Keratinocyte (primary cell): ENCODE results near the gene UMODL1. TPM values are rescaled to one million over a fixed set of nuclear protein-coding genes. Genes with fewer than 3 reads are reported as not detected.

ENCODE experiments used
- DNase-seq: peaks from one replicate; pipeline ENCODE4 v3.0.0-alpha.2; 2011; ENCODE audit warnings: low read depth, missing footprints, low spot score
- FAIRE-seq: peaks from 2 replicates; lab custom pipeline; 2011; peaks lifted over from hg19 to GRCh38; lab: Jason Lieb, UNC
- H2AFZ ChIP-seq: 2 replicates; pipeline ENCODE4 v1.6.0; 2012; ENCODE audit warnings: low read length, control low read depth, inconsistent platforms; ENCODE audit not compliant: control insufficient read depth
- H3K27ac ChIP-seq: 2 replicates; pipeline ENCODE4 v1.5.1; 2011; ENCODE audit warnings: low read length; ENCODE audit not compliant: control insufficient read depth, insufficient read depth
- H3K27me3 ChIP-seq: 3 replicates; pipeline ENCODE4 v1.6.0; 2011; ENCODE audit warnings: low read length; ENCODE audit not compliant: control insufficient read depth, insufficient read depth; ENCODE audit errors: extremely low read depth
- H3K36me3 ChIP-seq, 2 experiments: 2 replicates in 1 of 2; 3 replicates in 1 of 2; pipeline ENCODE4 v1.5.1; 2011; ENCODE audit warnings: low read length in 2 of 2, mild to moderate bottlenecking in 1 of 2; ENCODE audit not compliant: control insufficient read depth in 2 of 2, insufficient read depth in 2 of 2; ENCODE audit errors: extremely low read depth in 1 of 2
- H3K4me1 ChIP-seq: 3 replicates; pipeline ENCODE4 v1.5.1; 2011; ENCODE audit warnings: low read length; ENCODE audit not compliant: control insufficient read depth, insufficient read depth; ENCODE audit errors: extremely low read depth
- H3K4me2 ChIP-seq: 3 replicates; pipeline ENCODE4 v1.6.0; 2011; ENCODE audit warnings: low read depth, low read length; ENCODE audit not compliant: control insufficient read depth, insufficient read depth; ENCODE audit errors: extremely low read depth
- H3K4me3 ChIP-seq, 3 experiments: fragments of 200-600 bp in 1 of 3; sonication (generic) in 1 of 3; 2 replicates in 2 of 3; 3 replicates in 1 of 3; pipeline ENCODE4 v1.5.1; 2011 to 2016; ENCODE audit warnings: low read length in 3 of 3, mild to moderate bottlenecking in 3 of 3, control low read depth in 2 of 3, inconsistent platforms in 1 of 3, low read depth in 1 of 3, mixed read lengths in 1 of 3, mixed run types in 1 of 3, moderate library complexity in 1 of 3; ENCODE audit not compliant: control insufficient read depth in 2 of 3, insufficient read depth in 2 of 3; ENCODE audit errors: extremely low read depth in 1 of 3
- H3K79me2 ChIP-seq: 2 replicates; pipeline ENCODE4 v1.6.0; 2012; ENCODE audit warnings: low read length; ENCODE audit not compliant: control insufficient read depth, insufficient read depth
- H3K9ac ChIP-seq: 3 replicates; pipeline ENCODE4 v1.6.0; 2011; ENCODE audit warnings: low read length; ENCODE audit not compliant: control insufficient read depth, insufficient read depth; ENCODE audit errors: extremely low read depth
- H3K9me1 ChIP-seq: 3 replicates; pipeline ENCODE4 v1.6.0; 2011; ENCODE audit warnings: low read length; ENCODE audit not compliant: control insufficient read depth, insufficient read depth; ENCODE audit errors: extremely low read depth
- H3K9me3 ChIP-seq: 2 replicates; pipeline ENCODE4 v1.5.1; 2012; ENCODE audit warnings: low read depth, low read length; ENCODE audit not compliant: control insufficient read depth
- H4K20me1 ChIP-seq: 3 replicates; pipeline ENCODE4 v1.6.0; 2011; ENCODE audit warnings: low read length; ENCODE audit not compliant: control insufficient read depth, insufficient read depth; ENCODE audit errors: extremely low read depth
- EZH2 ChIP-seq: IDR thresholded peaks from one replicate; pipeline ENCODE4 v1.6.1; 2012; ENCODE audit warnings: inconsistent platforms, mild to moderate bottlenecking, low read length, moderate library complexity
- dilution Hi-C: fragments of 300-500 bp; cut with MboI; formaldehyde crosslinking; loops from one replicate; pipeline ENCODE4 v1.7.0; 2020; ENCODE audit warnings: low sequenced_read_pairs; ENCODE audit not compliant: extremely low pct_ligation_motif_present
- polyA plus RNA-seq, 5 experiments: library from polyadenylated mRNA; depleted of rRNA in 3 of 5; stranded (reverse) in 3 of 5; stranded (forward) in 1 of 5; unstranded in 1 of 5; fragments of >200 nt; gene quantifications; 1 replicate in 1 of 5; 2 replicates in 3 of 5; 3 replicates in 1 of 5; pipeline versions ENCODE4 v1.2.1 to v1.2.3, GENCODE V29; 2011 to 2012; ENCODE audit warnings: missing spikeins in 2 of 5, low read depth in 1 of 5, low replicate concordance in 1 of 5
- TF ChIP-seq, protein P1 (sequence below), 3 experiments: IDR thresholded peaks in 1 of 3; conservative IDR thresholded peaks in 1 of 3; optimal IDR thresholded peaks in 1 of 3; 2 replicates in 2 of 3; 3 replicates in 1 of 3; pipeline versions ENCODE3 to v1.5.1; 2011; ENCODE audit warnings: low read length in 3 of 3, mild to moderate bottlenecking in 3 of 3, moderate library complexity in 2 of 3, control low read depth in 1 of 3, inconsistent platforms in 1 of 3; ENCODE audit not compliant: insufficient read depth in 2 of 3; ENCODE audit errors: extremely low read depth in 1 of 3

The UMODL1 gene
- polyA plus RNA-seq, 1 donor (not counting 4 experiments of a cell fraction or from before 2014, with no cell fraction given): 0.03 TPM

DNA sequence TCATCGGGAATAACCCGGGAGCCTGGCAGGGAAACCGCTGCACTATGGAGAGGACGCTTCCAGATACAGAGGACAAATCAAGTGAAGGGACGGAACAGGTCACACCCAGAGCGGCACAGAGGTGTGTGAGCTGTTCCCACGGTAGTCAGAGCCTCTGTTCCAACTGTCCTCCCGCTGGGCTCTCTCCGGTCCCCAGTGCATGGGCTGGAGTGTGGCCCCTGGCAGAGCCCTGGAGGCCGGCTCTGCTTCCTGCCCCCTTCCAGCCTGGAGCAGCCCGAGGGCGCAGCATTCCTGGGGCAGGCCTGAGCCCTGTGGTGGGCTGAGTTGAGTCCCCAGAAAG is 49.1 kb upstream of the UMODL1 start:
- Histone ChIP-seq H3K27me3 (peaks cover 20% of the 10 kb centered on the region), H3K79me2 (no peaks in the 10 kb centered on the region), H3K9me1 (no peaks in the 10 kb centered on the region), H3K4me2 (no peak overlapping the region), H3K9me3 (no peaks in the 10 kb centered on the region), H3K27ac (no peak overlapping the region), H3K9ac (no peak overlapping the region), H2AFZ (no peak overlapping the region), H4K20me1 (no peaks in the 10 kb centered on the region), H3K4me3 (no peak overlapping the region), H3K4me1 (peaks cover 16% of the 10 kb centered on the region), H3K36me3 (no peaks in the 10 kb centered on the region)
- dilution Hi-C loops: no loop called here
- FAIRE-seq: no peak
- no peak for DNase-seq
- TF ChIP-seq, protein P1, sequence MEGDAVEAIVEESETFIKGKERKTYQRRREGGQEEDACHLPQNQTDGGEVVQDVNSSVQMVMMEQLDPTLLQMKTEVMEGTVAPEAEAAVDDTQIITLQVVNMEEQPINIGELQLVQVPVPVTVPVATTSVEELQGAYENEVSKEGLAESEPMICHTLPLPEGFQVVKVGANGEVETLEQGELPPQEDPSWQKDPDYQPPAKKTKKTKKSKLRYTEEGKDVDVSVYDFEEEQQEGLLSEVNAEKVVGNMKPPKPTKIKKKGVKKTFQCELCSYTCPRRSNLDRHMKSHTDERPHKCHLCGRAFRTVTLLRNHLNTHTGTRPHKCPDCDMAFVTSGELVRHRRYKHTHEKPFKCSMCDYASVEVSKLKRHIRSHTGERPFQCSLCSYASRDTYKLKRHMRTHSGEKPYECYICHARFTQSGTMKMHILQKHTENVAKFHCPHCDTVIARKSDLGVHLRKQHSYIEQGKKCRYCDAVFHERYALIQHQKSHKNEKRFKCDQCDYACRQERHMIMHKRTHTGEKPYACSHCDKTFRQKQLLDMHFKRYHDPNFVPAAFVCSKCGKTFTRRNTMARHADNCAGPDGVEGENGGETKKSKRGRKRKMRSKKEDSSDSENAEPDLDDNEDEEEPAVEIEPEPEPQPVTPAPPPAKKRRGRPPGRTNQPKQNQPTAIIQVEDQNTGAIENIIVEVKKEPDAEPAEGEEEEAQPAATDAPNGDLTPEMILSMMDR (optimal IDR thresholded peaks at IDR 0.05 in 1 of 3, IDR thresholded peaks at IDR 0.05 in 1 of 3, conservative IDR thresholded peaks at IDR 0.05 in 1 of 3; ENCODE audit: extremely low read depth in 1 of 3, insufficient read depth in 2 of 3, low read length in 3 of 3): no peak
- TF ChIP-seq EZH2: no peak

DNA sequence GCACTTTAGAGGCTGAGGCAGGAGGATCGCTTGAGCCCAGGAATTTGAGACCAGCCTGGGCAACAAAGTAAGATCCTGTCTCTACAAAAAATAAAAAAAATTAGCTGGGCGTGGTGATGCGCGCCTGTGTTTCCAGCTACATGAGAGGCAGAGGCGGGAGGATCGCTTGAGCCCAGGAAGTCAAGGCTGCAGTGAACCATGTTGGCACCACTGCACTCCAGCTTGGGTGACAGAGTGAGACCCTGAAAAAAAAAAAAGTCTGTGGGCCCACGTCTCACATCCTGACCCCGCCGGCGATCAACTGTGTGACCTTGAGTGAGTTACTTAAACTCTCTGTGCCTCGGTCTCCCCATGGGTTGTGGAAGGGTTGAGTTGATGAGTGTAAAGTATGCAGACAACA is 48.2 kb upstream of the UMODL1 start:
- Histone ChIP-seq H2AFZ (no peak overlapping the region), H3K9ac (no peak overlapping the region), H3K9me1 (no peaks in the 10 kb centered on the region), H3K9me3 (no peaks in the 10 kb centered on the region), H3K36me3 (no peaks in the 10 kb centered on the region), H3K79me2 (no peaks in the 10 kb centered on the region), H3K4me1 (peaks cover 16% of the 10 kb centered on the region), H3K27me3 (peaks cover 24% of the 10 kb centered on the region), H3K4me3 (no peak overlapping the region), H3K4me2 (no peak overlapping the region), H3K27ac (no peak overlapping the region), H4K20me1 (no peaks in the 10 kb centered on the region)
- no peak for DNase-seq
- FAIRE-seq: no peak
- dilution Hi-C loops: no loop called here
- no peak for TF ChIP-seq EZH2
- TF ChIP-seq, protein P1 (optimal IDR thresholded peaks at IDR 0.05 in 1 of 3, IDR thresholded peaks at IDR 0.05 in 1 of 3, conservative IDR thresholded peaks at IDR 0.05 in 1 of 3; ENCODE audit: extremely low read depth in 1 of 3, insufficient read depth in 2 of 3, low read length in 3 of 3): no peak
